T-helper 1 cell (primary cell): ENCODE data around the gene SLC13A3.

ENCODE experiments used
- DNase-seq, 5 donors: peaks; one replicate each; pipeline ENCODE4 v3.0.0-alpha.2; 2012 to 2020

The SLC13A3 gene

GRCh38 chr20:46573234-46573633 lies 78.0 kb downstream of the SLC13A3 start:
- no peak for DNase-seq

- DNase-seq: no peak
These were observed 78.5 kb downstream of the SLC13A3 start for GRCh38 chr20:46572790-46573189.

- DNase-seq: no peak
These were observed 79.1 kb downstream of the SLC13A3 start for GRCh38 chr20:46572153-46572552.

- no peak for DNase-seq
These were observed 79.8 kb downstream of the SLC13A3 start for GRCh38 chr20:46571418-46571817.

- no peak for DNase-seq
These were observed 80.3 kb downstream of the SLC13A3 start for GRCh38 chr20:46570956-46571355.

- DNase-seq: no peak
These were observed 81.3 kb downstream of the SLC13A3 start for GRCh38 chr20:46569961-46570360.

- no peak for DNase-seq
These were observed 82.6 kb downstream of the SLC13A3 start for GRCh38 chr20:46568570-46569129.

- DNase-seq: no peak
These were observed 85.1 kb downstream of the SLC13A3 start for GRCh38 chr20:46566125-46566524.

GRCh38 chr20:46564241-46564957 lies 86.9 kb downstream of the SLC13A3 start:
- DNase-seq: no peak

GRCh38 chr20:46563860-46564221 lies 87.4 kb downstream of the SLC13A3 start:
- no peak for DNase-seq

- DNase-seq: no peak
These were observed 87.9 kb downstream of the SLC13A3 start for GRCh38 chr20:46563170-46563859.

- peak in 3 of 5 donors; percentile 15 to 63 (median 44) for DNase-seq
These were observed 88.7 kb downstream of the SLC13A3 start for GRCh38 chr20:46562373-46563169.

- no peak for DNase-seq
These were observed 89.3 kb downstream of the SLC13A3 start for GRCh38 chr20:46562009-46562372.

GRCh38 chr20:46559685-46560440 lies 91.4 kb downstream of the SLC13A3 start:
- no peak for DNase-seq

GRCh38 chr20:46559001-46559400 lies 92.3 kb downstream of the SLC13A3 start:
- DNase-seq: no peak

- DNase-seq: peak in 1 of 5 donors; percentile 14
These were observed 92.7 kb downstream of the SLC13A3 start for GRCh38 chr20:46558511-46558959.

- no peak for DNase-seq
These were observed 93.9 kb downstream of the SLC13A3 start for GRCh38 chr20:46557231-46557956.

GRCh38 chr20:46555370-46555956 lies 95.8 kb downstream of the SLC13A3 start:
- no peak for DNase-seq

- DNase-seq: no peak
These were observed 96.4 kb downstream of the SLC13A3 start for GRCh38 chr20:46554828-46555227.

- DNase-seq: no peak
These were observed 97.3 kb downstream of the SLC13A3 start for GRCh38 chr20:46553926-46554325.
